A549 (cell line): ENCODE results near the gene LMNA. TPM values are rescaled to one million over a fixed set of nuclear protein-coding genes. Genes with fewer than 3 reads are reported as not detected.
A peak's percentile ranks its signal among the peaks of the same experiment; 100 is the strongest.

Source experiments
- ATAC-seq, 2 experiments: fragments of 200-7000 bp in 1 of 2; fragments of >200 bp in 1 of 2; cut with Nextera tagmentation in 1 of 2; cut with Tn5 transposase in 1 of 2; 3 replicates each; pipeline versions ENCODE4 v1.8.0 to v1.9.1; 2018 to 2020; ENCODE audit warnings: mild to moderate bottlenecking in 1 of 2, moderate library complexity in 1 of 2
- CTCF ChIA-PET: fragments of 300-600 bp; sonication (Branson Sonifier 250); formaldehyde crosslinking; extraction: SDS; loops from one replicate; lab custom pipeline; 2021; ENCODE audit warnings: antibody characterized with exemption, inconsistent platforms; lab: Yijun Ruan, JAX
- POLR2A ChIA-PET: fragments of 350-600 bp; formaldehyde crosslinking; extraction: SDS; loops from one replicate; lab custom pipeline; 2021; ENCODE audit warnings: antibody characterized with exemption, inconsistent platforms; lab: Yijun Ruan, JAX
- DNase-seq, 2 experiments: peaks; one replicate each; pipeline versions ENCODE4 v3.0.0 to v3.0.0-alpha.2; 2011 to 2016; ENCODE audit warnings: low read depth in 1 of 2, low spot score in 1 of 2
- FAIRE-seq: peaks from 2 replicates; lab custom pipeline; 2011; peaks lifted over from hg19 to GRCh38; lab: Jason Lieb, UNC
- H3K27ac ChIP-seq, 2 experiments: fragments of >200 bp; sonication (Bioruptor Twin); formaldehyde crosslinking; 3 replicates each; pipeline ENCODE4 v1.5.1; 2016 to 2017
- H3K4me1 ChIP-seq: fragments of >200 bp; sonication (Bioruptor Twin); formaldehyde crosslinking; 3 replicates; pipeline ENCODE4 v1.6.1; 2016
- H3K4me2 ChIP-seq: fragments of >200 bp; sonication (Bioruptor Twin); formaldehyde crosslinking; 3 replicates; pipeline ENCODE4 v1.6.1; 2016
- H3K4me3 ChIP-seq: fragments of >200 bp; sonication (Bioruptor Twin); formaldehyde crosslinking; 3 replicates; pipeline ENCODE4 v1.5.1; 2016
- H3K9me3 ChIP-seq: fragments of >200 bp; sonication (Bioruptor Twin); formaldehyde crosslinking; 3 replicates; pipeline ENCODE4 v1.6.1; 2016
- ATOH8 ChIP-seq: fragments of 250-450 bp; sonication (Bioruptor Pico); IDR thresholded peaks from 2 replicates; pipeline ENCODE4 v1.5.0; 2020; ENCODE audit warnings: low read depth, mild to moderate bottlenecking, moderate library complexity
- CBX2 ChIP-seq: fragments of 200-600 bp; sonication (generic); IDR thresholded peaks from 2 replicates; pipeline ENCODE4 v1.6.1; 2016; ENCODE audit warnings: low read depth, mild to moderate bottlenecking, borderline replicate concordance
- CBX8 ChIP-seq: fragments of 200-600 bp; sonication (generic); IDR thresholded peaks from 2 replicates; pipeline ENCODE4 v1.6.1; 2016
- ESRRA ChIP-seq: fragments of 150-350 bp; IDR thresholded peaks from 2 replicates; pipeline ENCODE4 v1.6.1; 2014; ENCODE audit warnings: mild to moderate bottlenecking, low read length, borderline replicate concordance
- FOSB ChIP-seq: fragments of 250-450 bp; sonication (Bioruptor Pico); IDR thresholded peaks from 2 replicates; pipeline ENCODE4 v1.5.0; 2020; ENCODE audit warnings: mild to moderate bottlenecking, moderate library complexity
- FOSL2 ChIP-seq, 2 experiments: fragments of 450-650 bp in 1 of 2; fragments of >200 bp in 1 of 2; sonication (Bioruptor Twin) in 1 of 2; formaldehyde crosslinking; IDR thresholded peaks; 2 replicates each; pipeline versions ENCODE4 v1.5.0 to v1.6.1; 2016 to 2020; ENCODE audit warnings: mild to moderate bottlenecking in 1 of 2, moderate library complexity in 1 of 2
- HOXA7 ChIP-seq: fragments of 250-450 bp; sonication (Bioruptor Pico); IDR thresholded peaks from 2 replicates; pipeline ENCODE4 v1.5.0; 2020; ENCODE audit warnings: mild to moderate bottlenecking, moderate library complexity
- HOXB13 ChIP-seq: fragments of 250-450 bp; sonication (Bioruptor Pico); IDR thresholded peaks from 2 replicates; pipeline ENCODE4 v1.5.0; 2020; ENCODE audit warnings: low read depth, mild to moderate bottlenecking, moderate library complexity
- KDM1A ChIP-seq: fragments of 200-600 bp; sonication (generic); IDR thresholded peaks from 2 replicates; pipeline ENCODE4 v1.6.1; 2016; ENCODE audit warnings: low read depth, mild to moderate bottlenecking
- KDM5A ChIP-seq: fragments of 200-600 bp; sonication (generic); IDR thresholded peaks from 2 replicates; pipeline ENCODE4 v1.6.1; 2016; ENCODE audit warnings: antibody characterized with exemption, mild to moderate bottlenecking
- MYC ChIP-seq: IDR thresholded peaks from 2 replicates; pipeline ENCODE4 v1.6.1; 2012; ENCODE audit warnings: mild to moderate bottlenecking, inconsistent platforms, low read length, improper control_type of control experiment, borderline replicate concordance
- NFE2L2 ChIP-seq: fragments of 150-350 bp; conservative IDR thresholded peaks from 2 replicates; pipeline ENCODE4 v1.6.1; 2014; ENCODE audit warnings: low read length
- PHF8 ChIP-seq: fragments of 200-600 bp; sonication (generic); IDR thresholded peaks from 2 replicates; pipeline ENCODE4 v1.6.1; 2016; ENCODE audit warnings: low read depth, mild to moderate bottlenecking, antibody characterized with exemption, moderate library complexity, borderline replicate concordance
- POLR2A ChIP-seq: IDR thresholded peaks from 2 replicates; pipeline ENCODE4 v1.6.1; 2012; ENCODE audit warnings: mild to moderate bottlenecking, low read length
- POLR2AphosphoS2 ChIP-seq: conservative IDR thresholded peaks from 2 replicates; pipeline ENCODE4 v1.6.1; 2012; ENCODE audit warnings: low read length, improper control_type of control experiment, inconsistent platforms
- RARB ChIP-seq: fragments of 250-450 bp; sonication (Bioruptor Pico); IDR thresholded peaks from 2 replicates; pipeline ENCODE4 v1.8.0; 2021; ENCODE audit warnings: mild to moderate bottlenecking, moderate library complexity
- RNF2 ChIP-seq: fragments of 200-600 bp; sonication (generic); IDR thresholded peaks from 2 replicates; pipeline ENCODE4 v1.6.1; 2016; ENCODE audit warnings: low read depth, mild to moderate bottlenecking, antibody characterized with exemption, moderate library complexity, borderline replicate concordance
- TFCP2L1 ChIP-seq: fragments of 250-450 bp; sonication (Bioruptor Pico); IDR thresholded peaks from 2 replicates; pipeline ENCODE4 v1.5.0; 2021; ENCODE audit warnings: mild to moderate bottlenecking
- ZC3H11A ChIP-seq: fragments of 450-650 bp; IDR thresholded peaks from 2 replicates; pipeline ENCODE4 v1.6.1; 2014; ENCODE audit warnings: antibody characterized with exemption, mild to moderate bottlenecking
- ZFP36 ChIP-seq: fragments of 450-650 bp; IDR thresholded peaks from 2 replicates; pipeline ENCODE4 v1.6.1; 2014; ENCODE audit warnings: borderline replicate concordance; ENCODE audit not compliant: partially characterized antibody
- WGBS: methylation state at CpG from one replicate; pipeline ENCODE4 v1.1.6; 2017; ENCODE audit errors: missing lambda C conversion rate; 5-methylcytosine and 5-hydroxymethylcytosine counted together
- polyA plus RNA-seq, 4 experiments: library from polyadenylated mRNA; depleted of rRNA in 3 of 4; stranded (reverse); fragments of >200 nt; fragmentation: RNase III in 1 of 4; extraction: RNeasy Plus Mini Kit Qiagen cat#74134 plus additional on column Dnase treatment in 1 of 4; gene quantifications; 2 replicates in 3 of 4; 3 replicates in 1 of 4; pipeline ENCODE4 v1.2.3, GENCODE V29; 2011 to 2017

The LMNA gene
- polyA plus RNA-seq, 2 of the 4 experiments (the other 2 are of a cell fraction) = 214 to 286 TPM

- no peak for TF ChIP-seq CBX8
- no peak for TF ChIP-seq NFE2L2
- peak; percentile 95 for TF ChIP-seq TFCP2L1
Observed at GRCh38 chr1:156140879-156141707, 26.6 kb downstream of the LMNA start (continued).

GRCh38 chr1:156143765-156144489, 29.4 kb downstream of the LMNA start:
- 77% methylated on average over 11 of the region's 11 CpGs for WGBS
- Histone ChIP-seq H3K27ac (no peak overlapping the region), H3K4me3 (no peak overlapping the region), H3K4me2 (no peak overlapping the region), H3K4me1 (peaks cover 21% of the 10 kb centered on the region), H3K9me3 (no peaks in the 10 kb centered on the region)
- TF ChIP-seq TFCP2L1 (no peak), RARB (CRISPR knock-in tag) (no peak), ATOH8 (CRISPR knock-in tag) (no peak), CBX2 (no peak), HOXB13 (no peak), FOSL2 (IDR thresholded peaks at IDR 0.05) (no peak), FOSL2 (CRISPR knock-in tag; IDR thresholded peaks at IDR 0.05) (no peak), POLR2A (no peak), KDM5A (no peak), ZC3H11A (no peak), POLR2AphosphoS2 (0 out of 2 replicates have a peak, but pooled peaks have one; percentile 59), KDM1A (no peak), MYC (no peak), FOSB (CRISPR knock-in tag) (peak; percentile 12; the same call in 1 of the 2 replicates)
- POLR2A ChIA-PET = interaction anchor here (0.7 kb wide), 1 partner anchor 210 kb away, joined by 3 read pairs; the partner anchor contains the start of gene KHDC4
- no peak for ATAC-seq
- DNase-seq = no peak
- FAIRE-seq = no peak
- CTCF ChIA-PET = interaction anchor here (0.9 to 54.8 kb wide), 6 partner anchors 10 to 86 kb away, joined by 3 to 2239 read pairs (median 26); partner anchors contain the start of genes BGLAP and MEX3A

- TF ChIP-seq POLR2AphosphoS2 = peak; percentile 57; the same call in 1 of the 2 replicates
- no peak for TF ChIP-seq POLR2A
- TF ChIP-seq ZFP36 = no peak
- no peak for TF ChIP-seq ESRRA
- no peak for TF ChIP-seq HOXA7
- no peak for TF ChIP-seq RNF2
- peak; percentile 28 for TF ChIP-seq FOSB (CRISPR knock-in tag)
- TF ChIP-seq PHF8 = no peak
- no peak overlapping the region for H3K27ac ChIP-seq
- no peaks in the 10 kb centered on the region for H3K9me3 ChIP-seq
- WGBS = 74% methylated on average over 5 of the region's 5 CpGs
- no peak overlapping the region for H3K4me3 ChIP-seq
- FAIRE-seq (no peak), ATAC-seq (no peak), DNase-seq (no peak)
- peaks cover 21% of the 10 kb centered on the region for H3K4me1 ChIP-seq
- CTCF ChIA-PET = interaction anchor here (0.9 to 54.8 kb wide), 13 partner anchors 10 to 143 kb away, joined by 3 to 2239 read pairs (median 5); partner anchors contain the start of genes BGLAP and MEX3A
- POLR2A ChIA-PET = no interaction called here
- H3K4me2 ChIP-seq = no peak overlapping the region
Observed at GRCh38 chr1:156144742-156145141, 30.2 kb downstream of the LMNA start.
